WI38 (cell line): ENCODE results near the gene DUOXA2.
"Not testable (repeated sequence)": the region's sequence is repeated elsewhere in the genome, so short reads cannot be mapped to it uniquely, and the experiment has no call there.

Experiments
- H3K4me3 ChIP-seq: 2 replicates; pipeline ENCODE4 v1.5.1; 2011; ENCODE audit warnings: low read depth, mild to moderate bottlenecking, control low read depth, low read length
- CTCF ChIP-seq: IDR thresholded peaks from 2 replicates; pipeline ENCODE4 v1.5.1; 2012; ENCODE audit warnings: low read depth, mild to moderate bottlenecking, control low read depth, low read length

DUOXA2 gene

DNA sequence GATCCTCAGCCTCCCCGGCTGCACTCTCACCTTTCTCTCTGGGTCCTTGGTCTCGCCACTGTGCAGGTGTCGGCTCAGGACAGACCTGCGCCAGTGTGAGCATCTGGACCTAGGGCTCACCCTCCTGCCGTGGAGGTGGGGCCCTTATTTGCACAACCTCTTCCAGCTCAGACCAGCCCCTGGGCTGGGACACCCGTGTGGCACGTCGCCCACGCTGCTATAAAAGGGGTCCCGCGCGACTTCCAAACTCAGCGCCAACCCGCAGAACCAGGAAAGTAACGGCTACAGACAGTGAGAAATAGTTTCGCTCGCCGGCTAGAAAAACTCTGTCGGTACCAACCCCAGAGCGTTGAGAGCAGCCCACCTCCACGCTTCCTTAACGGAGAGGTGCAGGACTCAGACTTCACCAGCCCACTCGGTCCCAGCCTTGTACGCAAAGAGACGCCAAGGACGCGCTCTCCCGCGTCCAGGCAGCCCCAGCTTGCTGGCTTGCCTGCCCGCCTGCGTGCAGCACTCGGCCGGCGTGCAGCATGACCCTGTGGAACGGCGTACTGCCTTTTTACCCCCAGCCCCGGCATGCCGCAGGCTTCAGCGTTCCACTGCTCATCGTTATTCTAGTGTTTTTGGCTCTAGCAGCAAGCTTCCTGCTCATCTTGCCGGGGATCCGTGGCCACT lies at the start of gene DUOXA2, which contains the start of gene DUOX2:
TSS of gene DUOXA2 (plus strand) at position 251 of the 675 bp plus-strand sequence. CDS start at position 531, 280 bp downstream.
TSS of gene DUOX2 (minus strand) at position 97 of the 675 bp plus-strand sequence. CDS start 761 bp downstream, outside the sequence.
- no peak for TF ChIP-seq CTCF
- no peak within 1 kb of the TSS for H3K4me3 ChIP-seq

DNA sequence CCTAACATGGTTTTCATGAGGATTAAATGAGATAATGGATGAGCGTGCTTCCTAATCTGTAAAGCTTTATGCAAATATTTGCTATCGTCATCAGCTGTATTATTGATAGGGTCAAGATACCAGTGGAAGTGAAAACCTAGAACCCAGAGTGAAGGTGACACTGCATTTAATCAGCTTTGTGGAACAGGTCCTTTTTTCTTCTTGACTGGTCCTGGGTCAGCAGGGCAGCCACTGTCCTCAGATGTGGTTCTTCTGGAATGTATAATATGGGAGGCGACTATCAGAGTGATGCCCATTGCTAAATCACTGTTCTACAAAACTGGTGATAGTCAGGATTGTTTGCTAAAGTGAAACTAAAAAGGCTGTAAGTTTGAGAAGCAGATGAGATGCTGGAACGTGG lies 49.7 kb upstream of the DUOXA2 start:
- TF ChIP-seq CTCF, result no peak
- H3K4me3 ChIP-seq, result no peak overlapping the region

GRCh38 chr15:45069942-45070360 lies 44.2 kb upstream of the DUOXA2 start:
- H3K4me3 ChIP-seq, result not testable (repeated sequence)

DNA sequence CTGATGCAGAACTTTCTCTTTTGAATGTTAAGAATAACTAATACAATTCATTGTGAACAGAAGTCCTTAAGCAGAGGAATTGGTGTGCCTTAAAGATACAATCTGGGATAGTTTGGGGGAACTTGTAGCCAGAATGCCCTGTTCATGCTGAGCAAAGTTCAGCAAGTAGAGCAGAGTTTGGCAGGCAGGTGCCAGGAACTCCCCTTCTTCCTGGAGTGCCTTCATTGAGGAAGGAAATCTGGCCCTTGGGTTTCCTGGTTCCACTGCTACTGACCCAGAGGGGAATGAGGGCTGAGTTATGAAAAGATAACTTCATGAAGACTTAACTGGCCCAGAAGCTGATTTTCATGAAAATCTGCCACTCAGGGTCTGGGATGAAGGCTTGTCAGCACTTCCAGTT lies 40.5 kb upstream of the DUOXA2 start:
- H3K4me3 ChIP-seq, result not testable (repeated sequence)

DNA sequence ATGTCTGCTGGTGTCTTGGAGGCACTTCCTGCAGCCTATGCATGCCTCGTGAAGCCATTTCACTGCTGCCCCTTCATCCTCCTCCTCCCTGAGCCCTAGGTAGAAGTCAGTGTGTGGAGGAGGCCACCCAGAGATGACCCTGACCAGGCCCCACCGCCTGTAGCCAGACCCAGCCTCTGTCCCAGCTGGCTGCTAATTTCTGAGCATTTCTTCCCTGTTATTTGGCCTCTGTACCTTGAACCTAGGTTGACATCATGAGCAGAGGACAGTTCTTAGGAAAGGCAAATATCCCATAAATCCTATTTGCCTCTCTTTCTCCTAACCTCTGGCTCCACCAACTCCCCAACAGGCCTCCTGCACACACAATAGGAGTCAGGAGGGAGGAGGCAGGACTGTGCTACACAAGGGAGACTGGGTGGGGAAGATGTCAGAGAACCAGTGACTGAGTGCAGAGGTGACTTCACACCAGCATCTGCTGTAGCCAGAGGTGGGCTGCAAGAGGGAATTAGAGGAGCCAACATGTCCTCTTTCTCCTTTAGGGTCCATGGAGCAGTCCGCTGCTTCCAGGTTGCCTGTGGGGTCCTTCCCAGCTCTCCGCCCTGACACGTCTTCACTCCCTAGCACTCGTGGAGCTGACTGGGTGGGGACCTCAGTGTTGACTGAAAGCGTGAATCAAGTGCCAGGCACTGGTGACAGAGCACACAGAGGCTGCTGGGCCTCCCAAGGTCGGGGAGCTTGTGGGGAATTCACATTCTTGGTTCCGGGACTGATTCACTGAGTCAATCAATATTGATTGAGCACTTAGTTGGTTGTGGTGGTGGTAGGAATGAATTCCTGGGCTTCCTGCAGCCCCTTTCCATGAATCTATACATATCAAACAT lies 38.4 kb upstream of the DUOXA2 start:
- H3K4me3 ChIP-seq, result not testable (repeated sequence)

DNA sequence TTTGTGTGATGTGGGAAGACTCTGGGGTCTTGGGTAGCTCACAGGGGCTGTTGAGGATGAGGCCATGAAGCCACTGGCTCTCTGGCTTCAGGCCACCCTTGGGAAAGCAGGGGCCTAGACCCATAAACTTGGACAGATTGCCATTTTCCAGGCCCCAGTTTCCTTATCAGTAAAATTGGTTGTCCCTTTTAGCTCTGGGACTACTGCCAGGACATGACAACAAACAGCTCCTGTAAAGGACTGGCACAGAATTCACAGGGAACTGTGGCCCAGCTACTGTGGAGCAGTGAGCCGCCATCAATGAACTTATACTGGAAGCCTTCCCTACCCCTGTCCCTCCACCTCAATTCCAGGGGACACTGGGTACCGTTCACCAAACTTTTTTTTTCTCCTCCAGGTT lies 36.7 kb upstream of the DUOXA2 start:
- H3K4me3 ChIP-seq, result not testable (repeated sequence)

DNA sequence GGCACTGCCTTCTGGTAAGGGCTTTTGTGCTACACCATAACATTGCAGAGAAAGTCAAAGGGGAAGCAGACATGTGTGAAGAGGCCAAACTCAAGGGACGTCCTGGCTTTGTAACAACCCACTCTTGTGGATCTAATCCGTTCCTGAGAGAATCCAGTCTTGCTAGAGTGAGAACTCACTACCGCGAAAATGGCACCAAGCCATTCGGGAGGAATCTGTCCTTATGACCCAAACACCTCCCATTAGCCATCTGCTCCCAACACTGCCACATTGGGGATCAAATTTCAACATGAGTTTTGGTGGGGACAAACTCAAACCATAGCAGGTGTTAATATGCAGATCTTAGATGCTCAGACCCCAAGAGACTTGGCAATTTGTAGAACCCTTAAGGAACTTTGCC lies 34.9 kb upstream of the DUOXA2 start:
- not testable (repeated sequence) for H3K4me3 ChIP-seq

DNA sequence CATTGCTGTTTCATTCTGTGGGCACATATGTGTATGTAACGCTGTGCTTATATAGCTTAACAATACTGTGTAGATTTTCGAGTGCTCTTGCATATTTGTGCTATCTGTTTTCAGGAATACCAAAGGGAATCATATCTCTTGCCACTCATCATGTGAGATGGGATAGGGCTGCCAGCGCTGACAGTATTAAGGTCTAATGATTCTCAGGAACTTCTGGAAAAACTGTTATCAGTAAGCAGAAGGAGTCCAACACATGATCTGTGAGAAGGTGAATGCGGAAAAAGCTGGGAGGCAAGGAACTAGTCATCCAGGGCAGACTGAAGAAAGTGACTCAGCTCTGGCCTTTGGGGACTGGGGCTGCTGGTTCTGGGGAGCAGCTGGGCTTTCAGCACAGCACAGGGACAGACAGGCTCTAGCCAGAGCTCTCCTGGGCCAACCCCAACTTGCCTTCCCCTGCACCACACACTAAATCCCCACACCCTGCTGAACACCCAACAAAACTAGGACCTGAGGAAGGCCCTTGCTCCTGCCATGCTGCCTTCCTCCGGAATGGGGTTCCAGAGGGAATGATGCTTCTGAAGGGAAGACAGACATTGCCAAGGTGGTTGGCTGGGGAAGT lies 34.4 kb upstream of the DUOXA2 start:
- H3K4me3 ChIP-seq, result not testable (repeated sequence)

GRCh38 chr15:45080593-45080992 lies 33.5 kb upstream of the DUOXA2 start:
- not testable (repeated sequence) for H3K4me3 ChIP-seq

GRCh38 chr15:45082412-45082811 lies 31.7 kb upstream of the DUOXA2 start:
- H3K4me3 ChIP-seq, result not testable (repeated sequence)

- no peak for TF ChIP-seq CTCF
Observed at GRCh38 chr15:45083223-45083622, 30.9 kb upstream of the DUOXA2 start.

More at GRCh38 chr15:45083223-45083622, 30.9 kb upstream of the DUOXA2 start:
- no peak overlapping the region for H3K4me3 ChIP-seq
